ENCODE measurements around the gene CDC5L. TPM values are rescaled to one million over a fixed set of nuclear protein-coding genes. Genes with fewer than 3 reads are reported as not detected.

The CDC5L gene
- total RNA-seq, 1 donor: 22.8 TPM

- TF ChIP-seq, protein P1, sequence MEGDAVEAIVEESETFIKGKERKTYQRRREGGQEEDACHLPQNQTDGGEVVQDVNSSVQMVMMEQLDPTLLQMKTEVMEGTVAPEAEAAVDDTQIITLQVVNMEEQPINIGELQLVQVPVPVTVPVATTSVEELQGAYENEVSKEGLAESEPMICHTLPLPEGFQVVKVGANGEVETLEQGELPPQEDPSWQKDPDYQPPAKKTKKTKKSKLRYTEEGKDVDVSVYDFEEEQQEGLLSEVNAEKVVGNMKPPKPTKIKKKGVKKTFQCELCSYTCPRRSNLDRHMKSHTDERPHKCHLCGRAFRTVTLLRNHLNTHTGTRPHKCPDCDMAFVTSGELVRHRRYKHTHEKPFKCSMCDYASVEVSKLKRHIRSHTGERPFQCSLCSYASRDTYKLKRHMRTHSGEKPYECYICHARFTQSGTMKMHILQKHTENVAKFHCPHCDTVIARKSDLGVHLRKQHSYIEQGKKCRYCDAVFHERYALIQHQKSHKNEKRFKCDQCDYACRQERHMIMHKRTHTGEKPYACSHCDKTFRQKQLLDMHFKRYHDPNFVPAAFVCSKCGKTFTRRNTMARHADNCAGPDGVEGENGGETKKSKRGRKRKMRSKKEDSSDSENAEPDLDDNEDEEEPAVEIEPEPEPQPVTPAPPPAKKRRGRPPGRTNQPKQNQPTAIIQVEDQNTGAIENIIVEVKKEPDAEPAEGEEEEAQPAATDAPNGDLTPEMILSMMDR (IDR thresholded peaks at IDR 0.05; ENCODE audit: extremely low read depth, low read depth, low read length): no peak
- no peaks in the 10 kb centered on the region for H3K9me3 ChIP-seq (ENCODE audit: low read depth, low read length)
These were observed 31.9 kb upstream of the CDC5L start for GRCh38 chr6:44355640-44356039.

DNA sequence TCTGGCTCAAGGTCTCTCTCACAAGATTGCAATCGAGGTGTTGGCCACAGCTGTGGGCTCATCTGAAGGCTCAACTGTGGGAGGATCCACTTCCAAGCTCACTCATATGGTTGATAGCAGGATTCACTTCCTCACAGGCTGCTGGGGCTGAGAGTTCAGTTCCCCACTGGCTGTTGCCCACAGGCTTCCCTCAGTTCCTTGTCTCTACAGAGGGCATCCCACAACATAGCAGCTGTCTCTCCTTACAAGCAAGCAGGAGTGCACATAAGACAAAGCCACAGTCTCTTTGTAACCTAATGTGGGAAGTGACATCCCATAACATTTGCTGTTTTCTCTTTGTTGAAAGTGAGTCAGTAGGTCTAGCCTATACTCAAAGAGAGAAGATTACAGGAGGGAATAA is 31.0 kb upstream of the CDC5L start:
- no peaks in the 10 kb centered on the region for H4K20me1 ChIP-seq (ENCODE audit: insufficient read depth, low read length)
- no peaks in the 10 kb centered on the region for H3K79me2 ChIP-seq (ENCODE audit: insufficient read depth, low read length)
- no peak overlapping the region for H2AFZ ChIP-seq (ENCODE audit: low read length)
- DNase-seq (ENCODE audit: insufficient read length, low spot score, missing footprints): no peak
- H3K4me1 ChIP-seq (ENCODE audit: insufficient read depth, low read length): no peaks in the 10 kb centered on the region
- H3K4me2 ChIP-seq (ENCODE audit: insufficient read depth, low read length): no peak overlapping the region
- H3K36me3 ChIP-seq (ENCODE audit: insufficient read depth, low read length): no peaks in the 10 kb centered on the region
- TF ChIP-seq, protein P1 (IDR thresholded peaks at IDR 0.05; ENCODE audit: extremely low read depth, low read depth, low read length): no peak
- H3K27ac ChIP-seq (ENCODE audit: low read depth, low read length): no peak overlapping the region
- peaks cover 31% of the 10 kb centered on the region for H3K27me3 ChIP-seq (ENCODE audit: insufficient read depth, low read length)
- H3K9me3 ChIP-seq (ENCODE audit: low read depth, low read length): no peaks in the 10 kb centered on the region
- H3K4me3 ChIP-seq (ENCODE audit: insufficient read depth, low read length): no peak overlapping the region

More at GRCh38 chr6:44355640-44356039, 31.9 kb upstream of the CDC5L start:
- DNase-seq (ENCODE audit: insufficient read length, low spot score, missing footprints): no peak
- no peak overlapping the region for H3K4me2 ChIP-seq (ENCODE audit: insufficient read depth, low read length)
- H4K20me1 ChIP-seq (ENCODE audit: insufficient read depth, low read length): no peaks in the 10 kb centered on the region
- no peak overlapping the region for H3K27ac ChIP-seq (ENCODE audit: low read depth, low read length)
- no peak overlapping the region for H2AFZ ChIP-seq (ENCODE audit: low read length)
- no peak overlapping the region for H3K4me3 ChIP-seq (ENCODE audit: insufficient read depth, low read length)
- H3K4me1 ChIP-seq (ENCODE audit: insufficient read depth, low read length): no peaks in the 10 kb centered on the region
- H3K79me2 ChIP-seq (ENCODE audit: insufficient read depth, low read length): no peaks in the 10 kb centered on the region
- no peaks in the 10 kb centered on the region for H3K36me3 ChIP-seq (ENCODE audit: insufficient read depth, low read length)
- peaks cover 23% of the 10 kb centered on the region for H3K27me3 ChIP-seq (ENCODE audit: insufficient read depth, low read length)

- Histone ChIP-seq H3K36me3 (ENCODE audit: insufficient read depth, low read length) (no peaks in the 10 kb centered on the region), H4K20me1 (ENCODE audit: insufficient read depth, low read length) (no peaks in the 10 kb centered on the region), H2AFZ (ENCODE audit: low read length) (no peak overlapping the region), H3K27me3 (ENCODE audit: insufficient read depth, low read length) (peaks cover 34% of the 10 kb centered on the region), H3K4me3 (ENCODE audit: insufficient read depth, low read length) (no peak overlapping the region), H3K4me1 (ENCODE audit: insufficient read depth, low read length) (no peaks in the 10 kb centered on the region), H3K9me3 (ENCODE audit: low read depth, low read length) (no peaks in the 10 kb centered on the region), H3K79me2 (ENCODE audit: insufficient read depth, low read length) (no peaks in the 10 kb centered on the region), H3K27ac (ENCODE audit: low read depth, low read length) (no peak overlapping the region), H3K4me2 (ENCODE audit: insufficient read depth, low read length) (no peak overlapping the region)
- no peak for DNase-seq (ENCODE audit: insufficient read length, low spot score, missing footprints)
- TF ChIP-seq, protein P1 (IDR thresholded peaks at IDR 0.05; ENCODE audit: extremely low read depth, low read depth, low read length): no peak
These were observed 27.5 kb upstream of the CDC5L start for GRCh38 chr6:44359973-44360372.

DNA sequence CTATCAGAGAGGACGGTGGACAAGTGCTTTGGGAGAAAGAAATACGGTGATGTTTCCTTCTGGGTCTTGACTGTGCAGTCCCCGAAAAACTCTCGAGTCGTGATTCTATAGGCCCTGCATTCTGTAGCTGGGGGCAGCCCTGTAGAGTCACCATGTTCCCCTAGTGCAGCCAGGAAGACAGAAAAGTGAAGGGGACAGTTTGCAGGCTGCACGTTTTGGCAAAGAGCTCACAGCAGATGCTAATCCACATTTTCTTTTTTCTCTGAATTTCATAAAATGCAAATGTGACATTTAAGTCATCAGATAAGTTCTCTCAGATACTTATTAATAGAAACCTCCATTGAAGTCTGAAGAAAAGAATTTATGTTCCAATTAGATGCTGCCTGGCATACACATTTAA is 25.6 kb upstream of the CDC5L start:
- TF ChIP-seq, protein P1 (IDR thresholded peaks at IDR 0.05; ENCODE audit: extremely low read depth, low read depth, low read length): no peak
- Histone ChIP-seq H2AFZ (ENCODE audit: low read length) (no peak overlapping the region), H3K27me3 (ENCODE audit: insufficient read depth, low read length) (peaks cover 32% of the 10 kb centered on the region), H3K27ac (ENCODE audit: low read depth, low read length) (no peak overlapping the region), H3K4me1 (ENCODE audit: insufficient read depth, low read length) (no peaks in the 10 kb centered on the region), H4K20me1 (ENCODE audit: insufficient read depth, low read length) (no peaks in the 10 kb centered on the region), H3K4me2 (ENCODE audit: insufficient read depth, low read length) (no peak overlapping the region), H3K4me3 (ENCODE audit: insufficient read depth, low read length) (no peak overlapping the region), H3K79me2 (ENCODE audit: insufficient read depth, low read length) (no peaks in the 10 kb centered on the region), H3K9me3 (ENCODE audit: low read depth, low read length) (no peaks in the 10 kb centered on the region), H3K36me3 (ENCODE audit: insufficient read depth, low read length) (no peaks in the 10 kb centered on the region)
- no peak for DNase-seq (ENCODE audit: insufficient read length, low spot score, missing footprints)
